ENCODE results near the gene CYBC1.
"Not testable (repeated sequence)": the region's sequence is repeated elsewhere in the genome, so short reads cannot be mapped to it uniquely, and the experiment has no call there.

The CYBC1 gene

DNA sequence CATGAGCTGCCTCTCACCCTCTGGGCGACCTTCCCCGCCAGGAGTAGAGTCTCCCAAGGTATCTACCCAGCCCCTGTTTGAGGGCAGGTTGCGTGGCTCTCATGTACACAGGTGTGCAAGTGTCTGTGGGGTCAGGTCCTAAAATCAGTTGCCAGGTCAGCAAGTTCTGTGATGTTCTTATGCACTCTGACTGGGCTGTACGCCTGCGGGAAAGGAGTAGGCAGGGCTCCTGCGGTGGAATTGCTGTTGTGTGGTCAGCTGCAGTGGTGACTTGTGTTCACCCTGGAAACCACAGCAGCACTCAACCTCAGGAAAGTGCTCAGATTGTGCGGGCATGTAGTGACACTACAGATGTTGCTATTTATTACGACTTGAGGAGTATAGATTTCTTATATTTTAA lies 27.4 kb upstream of the CYBC1 start:
- no peak for DNase-seq (ENCODE audit: low read depth in 2 of 2)

DNA sequence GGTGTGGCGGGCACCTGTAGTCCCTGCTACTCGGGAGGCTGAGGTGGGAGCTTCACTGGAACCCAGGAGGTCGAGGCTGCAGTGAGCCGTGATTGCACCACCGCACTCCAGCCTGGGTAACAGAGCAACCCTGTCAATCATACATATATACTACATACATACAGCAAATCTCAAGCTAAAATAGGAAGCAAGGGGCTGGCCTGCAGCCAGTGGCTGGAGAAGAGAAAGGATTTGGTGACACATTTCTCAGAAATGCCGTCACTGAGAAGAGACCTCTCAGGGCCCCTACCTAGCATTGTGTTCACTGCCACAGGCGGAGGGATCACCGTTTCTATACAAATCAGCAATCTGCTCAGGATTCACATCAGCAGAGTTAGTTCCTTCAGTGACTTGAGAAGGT lies 24.9 kb upstream of the CYBC1 start:
- no peak for DNase-seq (ENCODE audit: low read depth in 2 of 2)

DNA sequence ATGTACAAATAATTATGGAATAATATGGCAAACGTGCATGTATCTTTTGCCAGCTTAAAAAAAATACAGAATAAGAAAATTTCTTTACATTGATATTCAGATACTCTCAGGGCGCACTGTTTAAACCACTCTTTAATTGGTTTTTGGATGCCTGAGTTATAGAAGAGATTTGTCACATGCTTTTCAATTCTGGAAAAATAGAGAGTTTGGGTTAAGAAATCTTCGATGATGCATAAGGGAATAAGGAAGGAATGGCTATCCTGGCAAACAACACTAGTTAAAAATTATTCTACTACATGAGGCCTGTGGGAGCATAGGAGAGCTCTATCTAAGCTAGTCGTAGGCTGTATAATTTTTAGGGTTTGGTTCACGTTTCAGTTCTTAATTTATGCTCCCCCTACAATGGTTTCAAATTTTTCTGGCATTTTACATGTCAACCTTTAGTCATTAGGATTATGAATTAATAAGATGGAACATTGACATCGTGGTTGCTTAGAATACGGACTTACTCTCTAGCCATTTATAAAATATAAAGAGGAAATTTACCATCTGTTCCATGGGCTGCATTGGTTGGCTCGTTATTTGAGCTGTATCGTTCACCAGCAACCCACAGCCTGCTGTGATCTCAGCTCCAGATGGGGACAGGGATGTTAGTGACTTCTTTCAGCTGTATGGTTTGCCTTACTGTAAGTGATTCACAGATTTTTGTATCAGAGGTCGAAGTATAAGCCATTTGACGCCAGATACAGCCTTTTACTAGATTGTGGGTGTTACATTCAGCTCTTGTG lies 23.9 kb upstream of the CYBC1 start:
- DNase-seq (ENCODE audit: low read depth in 2 of 2) = no peak

DNA sequence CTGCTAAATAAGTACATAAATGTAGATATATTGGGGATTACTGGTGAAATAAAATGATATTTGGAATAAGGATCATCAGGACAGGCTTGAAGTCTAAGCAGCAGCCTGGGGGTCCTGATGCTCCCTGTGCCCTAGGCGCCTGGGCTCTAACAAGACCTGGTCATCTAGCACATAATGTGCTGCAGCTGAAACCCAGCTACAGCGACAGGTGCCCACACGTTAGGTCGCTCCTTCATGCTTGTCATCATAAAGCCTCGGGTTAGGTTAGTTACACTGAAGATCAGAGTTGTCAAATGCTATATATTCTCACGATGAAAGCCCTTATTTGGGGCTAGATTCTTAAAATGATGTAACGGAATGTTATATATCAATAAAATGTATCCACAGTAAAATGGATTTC lies 19.5 kb upstream of the CYBC1 start:
- no peak for DNase-seq (ENCODE audit: low read depth in 2 of 2)

DNA sequence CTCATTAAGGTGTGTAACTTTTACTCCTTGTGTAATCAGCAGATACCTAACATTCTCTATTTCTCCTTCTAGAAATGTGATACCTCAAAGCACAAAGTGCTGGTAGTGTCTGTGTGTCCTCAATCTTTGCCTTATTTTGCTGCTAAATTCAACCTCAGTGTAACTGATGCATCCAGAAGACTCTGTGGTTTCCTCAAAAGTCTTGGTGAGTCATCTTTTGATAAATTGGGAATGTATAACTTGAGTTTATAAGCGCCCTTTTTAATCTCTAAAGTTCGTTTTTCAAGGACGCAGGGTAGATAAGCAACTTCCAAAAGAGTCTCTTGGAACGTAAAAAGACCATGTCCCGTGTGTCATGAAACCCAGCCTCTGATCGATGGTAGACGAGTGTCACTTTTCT lies 18.1 kb upstream of the CYBC1 start:
- DNase-seq (ENCODE audit: low read depth in 2 of 2) = no peak

DNA sequence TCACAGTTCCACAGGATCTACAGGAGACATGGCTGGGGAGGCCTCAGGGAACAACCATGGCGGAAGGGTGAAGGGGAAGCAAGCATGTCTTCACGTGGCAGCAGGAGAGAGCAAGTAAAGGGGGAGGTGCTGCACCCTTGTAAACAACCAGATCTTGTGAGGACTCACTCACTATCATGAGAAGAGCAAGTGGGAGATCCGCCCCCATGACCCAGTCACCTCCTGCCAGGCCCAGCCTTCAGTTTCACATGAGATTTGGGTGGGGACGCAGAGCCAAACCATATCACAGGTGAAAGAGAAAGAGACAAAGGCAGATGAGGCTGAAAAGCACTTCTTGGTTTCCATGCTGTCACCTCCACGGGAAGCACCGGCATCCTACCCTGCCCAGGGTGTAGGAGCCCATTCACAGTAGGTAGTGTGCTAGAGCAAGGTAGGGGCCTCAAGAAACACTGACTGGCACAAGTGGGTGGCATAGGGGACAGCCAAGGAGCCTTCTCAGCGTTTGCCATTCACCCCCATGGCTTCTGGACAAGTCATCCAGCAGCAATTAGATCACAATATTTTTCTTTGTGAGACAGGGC lies 14.6 kb upstream of the CYBC1 start:
- no peak for DNase-seq (ENCODE audit: low read depth in 2 of 2)

DNA sequence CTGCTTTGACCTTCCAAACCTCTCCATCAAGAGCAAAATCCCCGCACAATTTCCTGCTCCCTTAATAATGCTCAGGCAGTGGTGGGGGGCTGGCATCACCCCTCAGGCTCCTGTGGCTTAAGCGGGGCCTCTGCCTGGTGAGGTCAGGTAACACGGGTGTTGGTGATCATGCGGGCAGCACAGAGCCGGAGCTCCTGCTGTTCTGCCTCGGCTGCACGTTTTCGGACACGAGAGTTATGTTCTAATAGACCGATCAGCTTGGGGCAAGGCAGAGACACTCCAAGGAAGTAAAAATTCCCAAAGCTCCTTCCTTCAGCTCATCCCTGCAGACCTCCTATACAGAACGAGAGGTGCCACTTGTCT lies 14.0 kb upstream of the CYBC1 start:
- DNase-seq (ENCODE audit: low read depth in 2 of 2) = no peak

DNA sequence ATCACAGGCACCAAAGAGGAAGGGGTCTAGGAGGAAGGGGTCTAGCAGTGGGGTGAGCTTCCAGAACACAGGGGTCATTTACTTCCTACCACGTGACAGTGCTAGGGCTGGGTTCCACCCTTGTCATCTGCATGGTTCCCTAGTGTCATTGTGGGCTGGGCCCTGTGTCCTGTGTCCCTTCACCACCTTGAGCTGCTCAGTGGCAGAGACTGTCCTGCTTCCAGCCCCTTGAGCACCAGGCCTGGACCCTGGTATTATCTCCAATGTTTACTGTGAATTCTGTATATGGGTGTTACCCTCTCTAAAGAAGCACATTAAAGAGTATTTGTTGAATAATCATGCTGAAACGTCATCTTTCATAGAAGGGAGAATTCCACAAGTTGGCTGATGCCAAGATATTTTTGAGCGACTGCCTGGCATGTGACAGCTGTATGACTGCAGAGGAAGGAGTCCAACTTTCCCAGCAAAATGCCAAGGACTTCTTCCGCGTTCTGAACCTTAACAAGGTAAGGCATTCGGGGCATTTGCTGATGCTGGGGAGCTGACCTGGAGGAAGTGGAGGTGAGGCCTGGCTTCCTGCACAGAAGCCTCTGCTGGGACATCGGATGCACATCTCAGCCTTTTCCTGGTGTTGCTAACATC lies 13.5 kb upstream of the CYBC1 start:
- DNase-seq (ENCODE audit: low read depth in 2 of 2) = no peak

DNA sequence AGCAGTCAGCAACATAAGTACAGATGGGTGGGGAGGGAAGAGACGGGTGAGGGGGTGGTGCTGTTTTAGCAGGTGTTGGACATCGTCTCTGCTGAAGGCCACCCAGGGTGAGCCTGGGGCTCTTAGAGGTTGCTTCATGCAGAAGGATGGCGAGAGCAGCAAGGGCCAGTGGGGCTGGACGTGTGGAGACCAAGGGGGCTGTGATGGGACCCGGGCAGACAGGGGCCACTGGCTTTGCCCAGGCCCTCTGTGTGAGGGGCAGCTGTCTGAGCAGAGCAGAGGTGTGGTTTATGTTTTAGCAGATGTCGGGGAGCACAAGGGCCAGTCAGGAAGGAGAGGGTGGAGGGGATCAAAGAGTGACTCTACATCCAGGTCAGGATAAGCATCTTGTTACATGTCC lies 12.8 kb upstream of the CYBC1 start:
- DNase-seq (ENCODE audit: low read depth in 2 of 2) = no peak

DNA sequence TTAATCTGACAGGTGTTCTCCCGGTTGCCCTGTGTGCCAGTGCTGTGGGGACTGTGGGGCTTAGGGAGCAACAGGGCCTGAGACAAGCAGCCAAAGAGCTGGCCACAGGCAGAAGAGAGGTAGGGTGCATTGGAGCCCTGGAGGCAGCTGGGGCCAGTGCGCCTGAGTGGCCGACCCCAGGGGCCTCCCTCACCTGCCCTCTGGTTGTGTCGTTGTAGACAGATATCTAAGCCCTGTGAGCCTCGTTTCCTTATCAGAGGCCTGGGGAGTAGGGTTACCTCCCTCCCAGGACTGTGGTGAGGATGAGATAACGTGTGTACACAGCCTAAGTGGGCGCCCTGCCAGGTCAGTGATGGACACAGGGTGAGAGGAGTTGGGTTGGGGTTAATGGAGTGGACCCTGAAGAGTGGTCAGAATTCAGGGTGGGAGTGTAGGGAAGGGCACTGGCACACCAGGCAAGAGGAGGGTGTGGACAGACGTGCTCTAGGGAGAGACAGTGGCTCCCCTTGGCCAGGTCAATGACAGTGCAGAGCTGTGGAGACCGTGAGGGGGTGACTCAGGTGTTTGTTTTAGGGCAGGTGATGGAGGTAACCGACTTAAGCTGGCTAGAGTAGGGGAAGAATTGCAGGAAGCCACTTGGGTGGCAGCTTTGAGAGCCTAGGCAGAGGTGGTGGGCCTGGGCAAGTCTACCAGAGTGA lies 11.4 kb upstream of the CYBC1 start:
- no peak for DNase-seq (ENCODE audit: low read depth in 2 of 2)

DNA sequence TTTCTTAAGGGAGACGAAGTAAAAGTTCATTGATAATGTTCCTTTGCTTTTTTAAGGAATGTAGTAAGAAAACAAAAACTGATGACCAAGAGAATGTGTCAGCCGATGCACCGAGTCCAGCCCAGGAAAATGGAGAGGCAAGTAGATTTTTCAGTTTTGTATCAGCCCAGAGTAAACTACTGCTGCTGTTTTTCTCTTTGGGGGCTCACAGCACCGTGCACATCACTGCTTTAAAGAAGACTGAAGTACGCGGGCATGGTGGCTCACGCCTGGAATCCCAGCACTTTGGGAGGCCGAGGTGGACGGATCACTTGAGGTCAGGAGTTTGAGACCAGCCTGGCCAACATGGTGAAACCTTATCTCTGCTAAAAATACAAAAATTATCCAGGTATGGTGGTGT lies 9.4 kb upstream of the CYBC1 start:
- DNase-seq (ENCODE audit: low read depth in 2 of 2) = not testable (repeated sequence)

DNA sequence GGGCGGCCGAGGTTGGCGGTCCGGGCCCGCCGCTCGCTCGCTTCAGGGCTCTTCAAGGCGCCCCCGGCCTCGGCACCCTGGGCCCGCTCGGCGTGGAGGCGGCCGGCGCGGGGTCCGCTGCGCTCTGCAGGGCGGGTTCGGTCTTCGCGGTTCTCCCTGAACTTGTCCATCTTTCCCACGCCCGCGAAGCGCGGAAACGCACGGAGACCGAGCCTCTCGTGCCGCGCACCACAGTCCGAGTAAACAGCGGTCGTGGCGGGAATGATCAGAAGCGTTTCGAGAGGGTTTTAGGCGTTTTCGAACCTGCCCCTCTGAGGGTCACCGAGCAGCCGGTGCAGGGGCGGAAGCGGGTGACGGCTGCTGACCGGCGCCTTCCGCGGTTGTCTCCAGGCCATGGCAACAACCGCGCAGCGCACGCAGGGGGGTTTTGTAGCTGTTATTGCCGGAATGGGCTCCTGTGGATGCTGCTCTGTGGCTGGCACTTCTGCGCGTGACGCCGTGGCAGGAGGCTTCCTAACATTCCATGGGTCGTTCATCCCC lies 8.4 kb upstream of the CYBC1 start:
- no peak for DNase-seq (ENCODE audit: low read depth in 2 of 2)

DNA sequence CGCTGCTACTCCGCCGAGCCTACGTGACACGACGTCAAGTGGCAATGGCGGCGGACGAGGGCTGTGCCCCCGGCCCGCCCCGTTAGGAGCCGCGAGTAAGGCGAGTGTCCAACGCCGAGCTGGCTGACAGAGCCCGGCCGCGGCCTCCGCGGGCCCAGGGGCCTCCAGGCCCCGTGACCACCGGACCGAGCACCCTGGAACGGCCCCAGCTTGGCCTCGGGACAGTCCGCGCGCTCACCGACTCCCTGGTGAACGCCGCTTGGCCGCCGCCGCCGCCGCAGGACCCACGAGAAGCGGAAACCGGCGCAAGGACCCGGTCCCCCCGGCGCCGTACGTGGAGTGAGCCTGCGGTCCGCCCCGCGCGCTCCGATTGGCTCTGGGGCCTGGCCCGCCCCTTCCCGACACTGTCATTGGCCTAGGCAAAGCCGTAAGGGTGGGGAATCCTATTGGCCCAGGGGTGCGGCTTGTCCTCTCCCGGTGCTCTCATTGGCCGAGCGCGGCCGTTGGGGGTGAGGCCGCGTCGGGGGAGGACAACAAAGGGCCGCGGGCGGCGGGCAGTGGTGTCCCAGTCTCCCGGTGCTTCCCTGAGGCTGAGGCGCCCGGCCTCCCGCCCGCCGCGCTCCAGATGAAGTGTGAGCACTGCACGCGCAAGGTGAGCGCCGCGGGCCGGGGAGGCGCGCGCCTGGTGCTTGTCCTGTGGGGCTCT lies 7.8 kb upstream of the CYBC1 start, which contains the start of gene NARF:
Gene NARF (plus strand): TSS at position 563 of the 706 bp plus-strand sequence. CDS start 63 bp downstream, at position 626.
- DNase-seq (ENCODE audit: low read depth in 2 of 2) = peak; percentile 96 to 97

DNA sequence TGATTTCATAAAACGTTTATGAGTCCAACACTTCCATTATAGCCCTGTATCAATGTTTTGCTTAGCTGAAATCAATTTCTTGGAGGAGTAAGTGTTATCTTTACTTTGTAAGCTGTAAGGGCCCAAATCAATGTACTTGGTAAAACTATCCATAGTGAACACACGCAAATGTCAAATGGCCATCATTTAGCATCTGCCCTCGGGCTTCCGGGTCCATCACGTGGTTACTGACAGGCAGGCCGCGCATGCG lies 7.3 kb upstream of the CYBC1 start:
- no peak for DNase-seq (ENCODE audit: low read depth in 2 of 2)

DNA sequence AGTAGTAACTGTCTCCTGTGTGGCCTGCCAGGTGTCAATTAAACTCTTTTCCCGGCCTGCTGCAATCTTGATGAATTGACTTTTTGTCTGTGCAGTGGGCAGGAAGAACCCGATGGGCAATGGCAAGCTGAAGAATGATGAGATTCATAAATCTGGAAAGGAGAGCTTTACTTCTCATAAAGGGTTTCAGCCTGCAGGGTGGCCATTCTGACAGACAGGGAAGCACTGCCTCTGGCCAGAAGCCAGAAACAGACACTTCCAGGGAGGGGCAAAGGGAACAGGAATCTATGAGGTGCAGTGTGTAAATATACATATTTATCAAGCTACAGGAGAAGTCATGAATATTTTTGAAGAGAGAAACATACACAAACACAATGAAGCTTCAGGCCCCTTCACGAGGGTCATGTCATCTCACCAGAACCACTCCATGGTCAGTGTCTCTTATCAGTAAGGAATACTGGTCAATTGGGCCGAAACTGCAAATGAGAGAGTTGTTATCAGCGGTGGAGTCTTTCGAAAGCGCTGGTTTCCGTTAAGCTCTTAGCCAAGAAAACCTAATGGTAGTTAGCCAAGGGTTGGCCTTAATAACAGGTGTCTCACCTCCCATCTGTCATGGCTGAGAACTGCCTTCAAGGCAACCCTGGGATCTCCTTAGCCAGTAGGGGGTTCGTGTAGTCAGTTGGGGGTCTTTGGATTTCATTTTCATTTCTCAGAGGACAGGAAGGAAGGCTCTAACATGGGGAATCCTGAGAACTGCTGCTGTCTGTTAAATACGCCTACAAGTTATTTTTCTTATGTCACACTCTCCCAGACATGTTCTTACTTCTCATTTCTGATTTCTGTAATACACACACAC lies 6.7 kb upstream of the CYBC1 start:
- no peak for DNase-seq (ENCODE audit: low read depth in 2 of 2)

DNA sequence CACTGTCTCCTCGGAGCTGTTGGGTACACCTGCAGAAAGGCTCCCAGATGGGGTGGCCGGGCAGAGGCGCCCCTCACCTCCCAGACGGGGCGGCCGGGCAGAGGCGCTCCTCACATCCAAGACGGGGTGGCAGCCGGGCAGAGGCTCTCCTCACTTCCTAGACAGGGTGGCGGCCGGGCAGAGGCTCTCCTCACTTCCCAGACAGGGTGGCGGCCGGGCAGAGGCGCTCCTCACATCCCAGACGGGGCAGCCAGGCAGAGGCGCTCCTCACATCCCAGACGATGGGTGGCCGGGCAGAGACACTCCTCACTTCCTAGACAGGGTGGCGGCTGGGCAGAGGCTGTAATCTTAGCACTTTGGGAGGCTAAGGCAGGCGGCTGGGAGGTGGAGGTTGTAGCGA lies 3.2 kb upstream of the CYBC1 start:
- DNase-seq (ENCODE audit: low read depth in 2 of 2) = not testable (repeated sequence)

DNA sequence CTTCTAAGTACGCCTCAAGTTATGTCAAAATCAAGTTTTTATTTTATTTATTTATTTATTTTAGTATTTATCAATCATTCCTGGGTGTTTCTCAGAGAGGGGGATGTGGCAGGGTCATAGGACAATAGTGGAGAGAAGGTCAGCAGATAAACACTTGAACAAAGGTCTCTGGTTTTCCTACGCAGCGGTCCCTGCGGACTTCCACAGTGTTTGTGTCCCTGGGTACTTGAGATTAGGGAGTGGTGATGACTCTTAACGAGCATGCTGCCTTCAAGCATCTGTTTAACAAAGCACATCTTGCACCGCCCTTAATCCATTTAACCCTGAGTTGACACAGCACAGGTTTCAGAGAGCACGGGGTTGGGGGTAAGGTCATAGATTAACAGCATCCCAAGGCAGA lies 2.6 kb upstream of the CYBC1 start:
- not testable (repeated sequence) for DNase-seq (ENCODE audit: low read depth in 2 of 2)

DNA sequence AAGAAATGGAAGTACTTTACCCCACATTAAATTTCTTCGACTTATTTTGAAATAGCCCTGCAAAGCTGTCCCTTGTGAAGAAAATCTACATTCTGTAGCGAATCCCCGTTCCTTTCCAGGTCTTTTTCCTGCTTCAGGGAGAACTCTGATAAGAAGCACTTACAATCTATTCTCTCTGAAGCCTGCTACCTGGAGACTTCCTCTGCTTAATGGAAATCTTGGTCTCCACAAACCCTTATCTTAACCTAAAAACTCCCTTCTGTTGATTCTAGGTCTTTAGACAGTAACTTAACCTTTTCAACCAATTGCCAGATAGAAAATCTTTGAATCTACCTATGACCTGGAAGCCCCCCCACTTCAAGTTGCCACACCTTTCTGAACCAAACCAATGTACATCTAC lies 1.6 kb upstream of the CYBC1 start:
- DNase-seq (ENCODE audit: low read depth in 2 of 2) = no peak

DNA sequence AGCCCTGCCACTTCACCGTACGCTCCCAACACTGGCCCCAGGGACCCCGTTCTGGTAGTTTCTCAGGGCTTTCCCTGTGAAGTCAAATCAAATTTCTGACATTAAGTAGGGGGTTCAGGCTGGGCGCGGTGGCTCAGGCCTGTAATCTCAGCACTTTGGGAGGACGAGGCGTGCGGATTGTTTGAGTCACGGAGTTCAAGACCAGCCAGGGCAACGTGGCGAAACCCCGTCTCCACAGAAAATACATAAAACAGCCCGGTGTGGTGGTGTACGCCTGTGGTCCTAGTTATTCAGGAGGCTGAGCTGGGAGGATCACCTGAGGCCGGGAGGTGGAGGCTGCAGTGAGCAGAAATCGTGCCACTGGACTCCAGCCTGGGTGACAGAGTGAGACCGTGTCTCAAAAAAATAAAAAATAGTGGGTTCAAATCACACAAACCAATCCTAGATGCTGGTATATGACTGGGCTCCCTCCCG lies 632 bp downstream of the CYBC1 start:
- DNase-seq (ENCODE audit: low read depth in 2 of 2) = peak in 1 of 2 donors; percentile 32

DNA sequence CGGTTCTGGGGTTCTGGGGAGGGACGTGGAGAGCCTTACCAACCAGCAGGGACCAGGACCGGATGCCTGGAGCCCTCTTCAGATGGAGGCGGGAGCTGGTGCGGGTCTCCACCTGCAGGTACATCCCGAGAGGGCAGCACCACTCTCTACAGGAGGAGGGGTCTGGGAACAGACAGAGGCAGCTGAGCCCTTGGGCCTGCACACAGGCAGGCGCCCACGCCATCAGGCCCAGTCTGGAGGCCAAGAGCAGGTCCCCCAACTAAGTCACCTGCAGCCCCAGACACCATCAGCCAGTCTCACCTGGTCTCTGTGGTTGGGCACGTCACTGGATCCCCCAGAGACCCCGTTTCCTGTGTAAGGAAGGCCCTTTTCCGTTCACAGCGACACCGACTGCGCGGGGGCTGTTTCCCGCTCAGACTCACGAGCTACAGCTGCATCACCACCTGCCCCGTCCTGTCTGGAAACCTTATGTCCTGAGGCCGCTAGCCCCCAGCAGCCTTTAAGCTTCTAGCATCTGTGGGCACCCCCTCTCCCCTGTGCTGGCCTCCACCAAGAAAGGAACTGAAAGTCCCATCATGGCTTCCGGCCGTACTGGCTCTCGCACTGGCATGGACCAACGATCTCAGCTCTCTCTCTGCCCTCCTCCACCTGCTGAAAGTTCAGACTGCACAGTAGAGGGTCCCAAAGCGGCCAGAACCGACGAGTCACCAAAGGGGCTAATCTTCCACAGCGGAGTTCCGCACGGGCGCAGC lies 1.2 kb downstream of the CYBC1 start:
- DNase-seq (ENCODE audit: low read depth in 2 of 2) = peak; percentile 47 to 48
